Measurements from ENCODE around the gene TSPAN9.

TSPAN9 gene

DNA sequence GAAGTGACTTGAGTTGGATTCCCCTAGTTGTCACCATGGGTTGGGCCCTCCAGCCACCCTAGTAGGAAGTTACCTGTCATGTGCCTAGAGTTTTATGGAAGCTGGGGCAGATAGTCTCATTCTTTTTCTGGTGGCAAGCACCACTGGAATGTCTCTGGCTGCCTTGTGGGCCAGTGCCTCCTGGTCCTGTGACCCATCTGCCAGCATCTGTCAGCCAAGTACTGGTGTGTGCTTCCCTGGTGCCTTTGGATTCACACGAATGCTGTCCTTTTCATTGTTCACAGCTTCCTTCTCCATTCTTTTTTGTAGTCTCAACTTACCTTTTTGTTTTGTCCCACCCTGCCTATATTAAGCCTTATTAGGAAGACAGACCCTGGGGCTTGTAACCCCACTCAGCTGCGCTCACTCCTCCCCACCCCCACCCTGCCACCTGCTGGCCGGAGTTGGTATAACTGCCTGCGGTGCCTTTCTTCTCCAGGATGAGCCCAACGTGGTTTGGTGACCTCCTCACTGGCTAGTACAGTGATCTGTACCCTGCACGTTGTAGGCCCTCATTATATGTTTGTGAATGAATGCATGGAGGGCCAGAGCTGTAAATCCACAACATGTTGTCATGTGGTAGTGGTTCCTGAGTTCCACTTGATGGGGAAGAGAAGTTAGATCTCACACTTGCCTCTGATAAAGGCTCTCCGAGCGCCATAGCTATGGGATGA is 125.7 kb downstream of the TSPAN9 start:
- DNase-seq (ENCODE audit: low spot score) (no peak), FAIRE-seq (no peak)

GRCh38 chr12:3203713-3204112 is 126.5 kb downstream of the TSPAN9 start:
- FAIRE-seq = no peak

DNA sequence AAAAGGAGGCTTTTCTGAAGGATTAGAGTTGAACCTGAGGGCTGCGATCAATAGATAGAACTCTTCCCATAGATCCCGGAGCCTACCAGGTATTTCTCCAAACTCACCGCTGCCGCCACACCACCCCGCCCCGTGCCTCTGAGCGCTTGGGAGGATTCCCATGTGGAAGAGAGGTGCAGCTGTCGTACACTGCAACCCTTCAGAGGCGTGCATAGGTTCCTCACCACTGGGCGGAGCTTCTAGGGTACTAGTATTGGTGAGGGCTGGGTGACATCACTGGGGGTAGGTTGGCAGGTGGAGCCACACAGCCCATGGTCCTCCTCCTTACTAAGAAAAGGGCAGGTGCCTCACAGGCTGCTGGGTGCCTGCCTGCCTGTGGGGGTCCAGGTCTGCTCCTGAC is 127.0 kb downstream of the TSPAN9 start:
- FAIRE-seq = no peak
- DNase-seq (ENCODE audit: low spot score) = no peak

More at GRCh38 chr12:3203713-3204112, 126.5 kb downstream of the TSPAN9 start:
- no peak for DNase-seq (ENCODE audit: low spot score)

DNA sequence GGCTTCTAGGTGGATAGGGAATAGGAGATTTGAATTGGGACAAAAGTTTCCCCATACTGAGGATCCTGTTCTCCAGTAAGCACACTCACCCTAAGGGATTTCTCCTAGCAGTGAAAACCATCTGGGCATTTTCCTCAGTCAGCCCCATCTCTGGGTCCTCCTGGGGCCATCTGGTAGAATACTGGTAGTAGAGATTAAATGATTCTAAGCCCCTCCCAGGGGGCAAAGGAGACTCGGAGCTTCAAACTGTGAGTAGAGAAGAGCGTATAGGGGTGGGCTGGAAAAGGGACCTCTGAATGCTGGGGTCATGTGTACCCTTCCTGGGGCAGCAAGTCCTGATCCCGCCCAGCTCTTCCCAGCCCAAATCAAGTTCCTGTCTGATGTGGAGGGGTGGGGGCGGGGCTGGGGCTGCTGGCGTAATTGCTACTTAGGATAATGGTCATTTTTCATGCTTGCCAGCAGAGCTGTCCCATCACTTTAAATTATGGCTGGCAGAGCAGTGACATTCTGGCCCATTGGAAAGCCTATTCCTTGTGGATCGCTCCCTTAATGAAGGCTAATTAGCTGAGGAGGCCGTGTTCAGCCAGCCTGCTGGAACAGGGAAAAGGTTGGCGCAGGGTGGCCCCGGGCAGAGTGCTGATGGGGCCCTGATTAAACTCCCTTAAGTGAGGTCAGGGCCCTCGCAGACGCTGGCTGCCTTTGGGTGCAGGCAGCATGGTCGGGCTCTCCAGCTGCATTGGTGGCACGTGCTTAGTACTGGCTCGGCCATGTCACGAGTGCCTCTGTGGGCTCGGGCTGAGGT is 127.8 kb downstream of the TSPAN9 start:
- DNase-seq (ENCODE audit: low spot score) (no peak), FAIRE-seq (no peak)

GRCh38 chr12:3205742-3206519 is 128.8 kb downstream of the TSPAN9 start:
- FAIRE-seq = no peak

GRCh38 chr12:3206536-3207072 is 129.4 kb downstream of the TSPAN9 start:
- DNase-seq (ENCODE audit: low spot score) (no peak), FAIRE-seq (no peak)

More at GRCh38 chr12:3205742-3206519, 128.8 kb downstream of the TSPAN9 start:
- no peak for DNase-seq (ENCODE audit: low spot score)

DNA sequence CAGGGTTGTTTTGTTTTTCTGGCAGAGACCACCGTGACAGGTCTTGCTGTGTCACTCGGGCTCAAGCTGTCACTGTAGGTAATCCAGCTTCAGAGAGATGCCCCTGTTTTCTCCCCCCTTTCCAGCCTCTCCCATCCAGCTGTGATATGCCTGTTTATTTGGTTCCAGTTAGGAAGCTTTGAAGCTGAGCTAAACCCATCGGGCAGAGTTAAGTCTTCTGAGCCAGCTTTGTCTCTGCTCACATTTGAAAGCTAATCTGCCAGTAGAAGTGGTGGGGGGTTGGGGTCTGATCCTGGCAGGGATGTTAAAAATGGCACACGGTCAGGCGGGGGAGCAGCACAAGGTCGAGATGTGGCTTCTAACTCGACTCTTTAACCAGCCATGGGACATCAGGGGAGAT is 130.0 kb downstream of the TSPAN9 start:
- no peak for FAIRE-seq
- no peak for DNase-seq (ENCODE audit: low spot score)

DNA sequence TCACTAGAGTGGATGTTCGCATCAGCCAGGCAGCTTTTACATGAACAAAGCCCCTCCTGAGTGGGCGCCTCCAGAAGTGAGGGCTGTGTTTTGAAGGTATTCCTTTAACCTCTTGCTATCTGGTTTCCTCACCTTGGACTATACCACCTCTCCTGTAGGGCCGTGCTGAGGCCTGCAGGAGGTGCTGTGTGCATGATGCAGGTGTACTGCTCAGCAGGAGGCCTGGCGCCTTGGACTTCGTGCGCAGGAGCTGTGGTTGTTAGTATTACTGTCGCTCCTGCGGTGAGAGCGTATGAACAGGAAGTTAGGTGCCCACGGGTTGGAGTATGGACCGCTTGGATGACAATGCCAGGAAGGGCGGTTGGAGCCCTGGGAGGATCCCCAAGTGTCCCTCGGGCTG is 130.7 kb downstream of the TSPAN9 start:
- FAIRE-seq = no peak
- no peak for DNase-seq (ENCODE audit: low spot score)

DNA sequence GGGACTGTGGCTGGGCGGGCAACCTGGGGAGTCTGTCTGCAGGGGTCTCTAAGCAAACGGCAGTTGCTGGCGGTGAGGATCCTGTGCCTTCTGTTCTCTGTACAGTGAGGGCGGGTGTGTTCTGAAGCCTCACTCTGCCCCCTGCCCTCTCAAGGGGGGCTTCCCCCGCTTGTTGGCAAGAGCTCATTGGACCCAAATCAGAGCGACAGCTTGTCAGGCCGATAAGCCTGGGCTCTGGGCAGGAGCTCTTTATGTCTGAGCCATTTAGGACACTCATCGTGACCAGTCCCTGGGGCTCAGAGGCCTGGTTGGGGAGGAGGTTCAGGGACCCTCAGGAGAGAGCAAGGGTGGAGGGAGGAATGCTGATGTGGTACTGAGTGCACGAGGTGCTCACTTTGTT is 136.0 kb downstream of the TSPAN9 start:
- FAIRE-seq (no peak), DNase-seq (ENCODE audit: low spot score) (no peak)

DNA sequence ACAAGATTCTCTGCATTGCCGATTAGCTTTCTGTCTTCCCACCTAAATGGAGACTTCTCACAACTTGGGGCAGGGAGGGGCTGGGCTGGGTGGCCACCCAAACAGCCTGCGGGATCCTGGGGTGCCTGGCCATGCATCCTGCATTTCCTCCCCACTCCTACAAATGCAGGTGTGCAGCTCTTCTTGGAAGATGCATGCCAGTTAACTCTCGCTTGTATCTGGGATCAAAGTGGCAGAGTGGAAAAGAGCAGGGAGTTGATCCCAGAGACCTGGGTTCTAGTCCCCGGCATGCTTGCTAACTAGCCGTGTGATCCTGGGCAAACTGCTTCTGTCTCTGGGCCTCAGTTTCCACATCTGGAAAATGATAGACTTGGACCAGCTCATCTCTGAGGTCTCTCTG is 136.6 kb downstream of the TSPAN9 start:
- no peak for DNase-seq (ENCODE audit: low spot score)
- FAIRE-seq = no peak

GRCh38 chr12:3214526-3215365 is 137.6 kb downstream of the TSPAN9 start:
- DNase-seq (ENCODE audit: low spot score) (no peak), FAIRE-seq (no peak)

GRCh38 chr12:3215410-3215975 is 138.3 kb downstream of the TSPAN9 start:
- no peak for DNase-seq (ENCODE audit: low spot score)
- FAIRE-seq = no peak

GRCh38 chr12:3216097-3216496 is 138.9 kb downstream of the TSPAN9 start:
- DNase-seq (ENCODE audit: low spot score) = no peak
- FAIRE-seq = no peak

GRCh38 chr12:3216726-3217682 is 139.8 kb downstream of the TSPAN9 start:
- peak; percentile 73 for DNase-seq (ENCODE audit: low spot score)
- FAIRE-seq = peak; percentile 14

DNA sequence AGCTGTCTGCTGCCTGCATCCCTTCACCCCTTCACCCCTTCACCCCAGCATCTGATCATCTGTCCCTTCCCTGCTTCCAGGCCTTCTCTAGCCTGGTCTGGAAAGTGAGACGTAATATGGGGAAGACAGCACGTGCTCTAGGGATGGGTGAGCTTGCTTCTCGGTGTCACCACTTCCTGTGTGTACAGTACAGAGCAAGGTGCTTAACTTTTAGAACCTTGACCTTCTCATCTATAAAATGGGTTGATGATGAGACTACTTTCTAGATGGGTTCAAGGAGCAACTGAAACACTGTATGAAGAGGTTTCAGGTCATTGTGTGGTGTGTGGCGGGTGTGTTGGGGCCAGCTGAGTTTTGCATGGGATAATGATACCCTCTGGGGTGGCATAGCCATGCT is 140.5 kb downstream of the TSPAN9 start:
- FAIRE-seq (no peak), DNase-seq (ENCODE audit: low spot score) (no peak)

GRCh38 chr12:3218228-3219171 is 141.3 kb downstream of the TSPAN9 start:
- DNase-seq (ENCODE audit: low spot score) (no peak), FAIRE-seq (no peak)

DNA sequence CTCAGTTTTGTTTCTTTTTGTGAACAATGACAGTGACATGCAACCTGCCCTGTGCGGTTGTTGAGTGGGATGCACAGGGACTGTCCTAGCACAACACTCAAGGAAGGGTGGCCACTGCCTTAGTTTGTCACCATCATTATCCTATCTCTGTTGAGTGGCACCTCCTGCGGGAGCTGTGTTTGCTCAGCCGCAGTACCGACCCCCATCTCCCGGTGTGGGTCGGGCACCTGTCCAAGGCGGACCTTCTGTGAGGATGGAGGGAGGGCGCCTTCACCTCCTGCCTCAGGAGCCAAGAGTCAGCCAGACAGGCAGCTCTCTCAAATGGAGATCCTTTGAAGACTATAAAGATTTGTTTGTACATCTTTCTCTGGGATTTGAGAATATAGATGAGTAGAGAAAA is 142.1 kb downstream of the TSPAN9 start:
- no peak for FAIRE-seq
- DNase-seq (ENCODE audit: low spot score) = no peak

Data from RCC 7860 (cell line).